ENCODE measurements around the gene IGSF21. TPM values are rescaled to one million over a fixed set of nuclear protein-coding genes. Genes with fewer than 3 reads are reported as not detected.

IGSF21 gene
- polyA plus RNA-seq, 1 donor (not counting 4 experiments of a cell fraction or from before 2014, with no cell fraction given) = not detected

GRCh38 chr1:18249631-18250030 is 142.0 kb downstream of the IGSF21 start:
- no peak for TF ChIP-seq CTCF (optimal IDR thresholded peaks at IDR 0.05 in 1 of 3, IDR thresholded peaks at IDR 0.05 in 1 of 3, conservative IDR thresholded peaks at IDR 0.05 in 1 of 3; ENCODE audit: extremely low read depth in 1 of 3, insufficient read depth in 2 of 3, low read length in 3 of 3)
- no peak for TF ChIP-seq EZH2 (IDR thresholded peaks at IDR 0.05; ENCODE audit: low read length)
- H3K36me3 ChIP-seq (ENCODE audit: control insufficient read depth in 2 of 2, extremely low read depth in 1 of 2, insufficient read depth in 2 of 2, low read length in 2 of 2) = no peaks in the 10 kb centered on the region
- H3K4me2 ChIP-seq (ENCODE audit: control insufficient read depth, extremely low read depth, insufficient read depth, low read depth, low read length) = no peak overlapping the region
- no peaks in the 10 kb centered on the region for H3K9me3 ChIP-seq (ENCODE audit: control insufficient read depth, low read depth, low read length)
- no peak overlapping the region for H3K4me3 ChIP-seq (ENCODE audit: control insufficient read depth in 2 of 3, extremely low read depth in 1 of 3, insufficient read depth in 2 of 3, low read depth in 1 of 3, low read length in 3 of 3)
- no peak overlapping the region for H3K9ac ChIP-seq (ENCODE audit: control insufficient read depth, extremely low read depth, insufficient read depth, low read length)
- H2AFZ ChIP-seq (ENCODE audit: control insufficient read depth, low read length) = no peak overlapping the region
- H4K20me1 ChIP-seq (ENCODE audit: control insufficient read depth, extremely low read depth, insufficient read depth, low read length) = no peaks in the 10 kb centered on the region
- dilution Hi-C loops (cut with MboI; ENCODE audit: extremely low pct_ligation_motif_present, low sequenced_read_pairs) = no loop called here
- no peaks in the 10 kb centered on the region for H3K9me1 ChIP-seq (ENCODE audit: control insufficient read depth, extremely low read depth, insufficient read depth, low read length)
- H3K27ac ChIP-seq (ENCODE audit: control insufficient read depth, insufficient read depth, low read length) = no peak overlapping the region
- DNase-seq (ENCODE audit: low read depth, low spot score) (no peak), FAIRE-seq (no peak)
- H3K79me2 ChIP-seq (ENCODE audit: control insufficient read depth, insufficient read depth, low read length) = no peaks in the 10 kb centered on the region
- H3K4me1 ChIP-seq (ENCODE audit: control insufficient read depth, extremely low read depth, insufficient read depth, low read length) = no peaks in the 10 kb centered on the region
- H3K27me3 ChIP-seq (ENCODE audit: control insufficient read depth, extremely low read depth, insufficient read depth, low read length) = no peaks in the 10 kb centered on the region

DNA sequence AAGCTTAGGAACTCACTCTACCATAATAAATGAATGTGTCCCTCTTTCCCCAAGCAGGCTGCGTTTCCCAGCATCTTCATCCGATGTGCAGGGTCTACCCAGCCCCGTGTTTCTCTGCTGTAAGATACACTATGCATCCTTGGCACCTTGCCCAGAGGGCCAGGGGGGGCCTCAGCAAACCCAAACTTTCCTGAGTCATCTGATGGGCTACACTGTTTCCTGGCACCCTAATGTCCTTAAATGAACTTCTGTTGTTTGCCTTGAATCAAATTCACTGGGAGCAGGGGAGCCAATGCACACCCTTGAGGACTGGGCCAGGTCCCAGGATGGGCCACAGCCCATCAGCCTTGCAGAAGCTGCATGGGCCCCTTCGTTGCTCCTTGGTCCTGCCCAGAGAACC is 145.5 kb downstream of the IGSF21 start:
- Histone ChIP-seq H3K27ac (ENCODE audit: control insufficient read depth, insufficient read depth, low read length) (no peak overlapping the region), H3K36me3 (ENCODE audit: control insufficient read depth in 2 of 2, extremely low read depth in 1 of 2, insufficient read depth in 2 of 2, low read length in 2 of 2) (no peaks in the 10 kb centered on the region), H3K4me2 (ENCODE audit: control insufficient read depth, extremely low read depth, insufficient read depth, low read depth, low read length) (no peak overlapping the region), H3K9ac (ENCODE audit: control insufficient read depth, extremely low read depth, insufficient read depth, low read length) (no peak overlapping the region), H3K4me1 (ENCODE audit: control insufficient read depth, extremely low read depth, insufficient read depth, low read length) (no peaks in the 10 kb centered on the region), H3K9me3 (ENCODE audit: control insufficient read depth, low read depth, low read length) (no peaks in the 10 kb centered on the region), H4K20me1 (ENCODE audit: control insufficient read depth, extremely low read depth, insufficient read depth, low read length) (no peaks in the 10 kb centered on the region), H3K79me2 (ENCODE audit: control insufficient read depth, insufficient read depth, low read length) (no peaks in the 10 kb centered on the region), H3K27me3 (ENCODE audit: control insufficient read depth, extremely low read depth, insufficient read depth, low read length) (no peaks in the 10 kb centered on the region), H3K9me1 (ENCODE audit: control insufficient read depth, extremely low read depth, insufficient read depth, low read length) (no peaks in the 10 kb centered on the region), H3K4me3 (ENCODE audit: control insufficient read depth in 2 of 3, extremely low read depth in 1 of 3, insufficient read depth in 2 of 3, low read depth in 1 of 3, low read length in 3 of 3) (no peak overlapping the region), H2AFZ (ENCODE audit: control insufficient read depth, low read length) (no peak overlapping the region)
- TF ChIP-seq EZH2 (IDR thresholded peaks at IDR 0.05; ENCODE audit: low read length) (no peak), CTCF (optimal IDR thresholded peaks at IDR 0.05 in 1 of 3, IDR thresholded peaks at IDR 0.05 in 1 of 3, conservative IDR thresholded peaks at IDR 0.05 in 1 of 3; ENCODE audit: extremely low read depth in 1 of 3, insufficient read depth in 2 of 3, low read length in 3 of 3) (no peak)
- no peak for FAIRE-seq
- DNase-seq (ENCODE audit: low read depth, low spot score) = no peak
- dilution Hi-C loops (cut with MboI; ENCODE audit: extremely low pct_ligation_motif_present, low sequenced_read_pairs) = no loop called here

All from keratinocyte (primary cell).